Kidney glomerular epithelial cell (primary cell): Measurements from ENCODE around the gene GDPD4.
"Not testable (repeated sequence)": the region's sequence is repeated elsewhere in the genome, so short reads cannot be mapped to it uniquely, and the experiment has no call there.

Experiments used
- DNase-seq: peaks from one replicate; lab custom pipeline; 2025; lab: John Stamatoyannopoulos, UW

GDPD4 gene, protein sequence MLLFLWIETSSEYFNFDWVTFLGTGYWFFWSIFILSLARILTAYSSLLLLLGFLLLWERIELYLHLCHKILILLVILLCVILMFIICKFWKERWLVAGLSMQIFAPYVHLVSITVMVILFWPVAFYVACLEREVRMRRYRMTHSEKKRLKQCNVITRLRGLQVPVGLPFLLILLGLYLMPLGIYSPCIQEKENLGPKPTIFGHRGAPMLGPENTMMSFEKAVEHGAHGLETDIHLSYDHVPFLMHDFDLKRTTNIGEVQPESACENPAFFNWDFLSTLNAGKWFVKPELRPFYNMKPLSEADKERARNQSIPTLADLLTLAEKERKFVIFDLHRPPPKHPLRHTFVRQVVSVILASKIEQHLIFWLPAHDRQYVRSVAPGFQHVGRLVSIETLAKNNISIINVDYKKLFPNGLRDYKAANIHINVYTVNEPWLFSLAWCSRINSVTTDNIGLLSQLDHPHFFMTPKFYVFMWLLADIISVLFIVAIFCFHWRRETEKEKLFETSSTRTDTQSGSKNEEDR

DNA sequence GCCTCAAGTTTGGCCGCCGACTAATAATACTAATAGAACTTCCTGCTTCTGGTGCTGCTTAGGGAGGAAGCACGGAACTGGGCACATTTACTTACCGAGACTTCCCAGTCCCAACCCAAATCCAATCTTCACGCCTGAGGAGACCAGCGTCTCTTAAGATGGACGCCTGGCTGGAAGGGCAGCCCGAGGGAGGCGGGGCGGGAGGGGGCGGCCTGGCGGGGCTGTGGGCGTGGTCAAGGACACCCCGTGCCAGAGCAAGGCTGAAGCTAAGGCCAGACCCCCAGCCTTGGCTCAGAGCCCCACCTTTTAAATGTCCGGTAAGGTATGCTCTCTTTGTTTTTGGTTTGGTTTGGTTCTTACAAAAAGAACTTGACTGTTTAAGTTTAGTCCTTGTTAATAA is at the start of gene GDPD4:
Gene GDPD4 (minus strand): TSS at position 177 of the 400 bp plus-strand sequence. CDS start 16,549 bp downstream, outside the sequence.
- no peak for DNase-seq

DNA sequence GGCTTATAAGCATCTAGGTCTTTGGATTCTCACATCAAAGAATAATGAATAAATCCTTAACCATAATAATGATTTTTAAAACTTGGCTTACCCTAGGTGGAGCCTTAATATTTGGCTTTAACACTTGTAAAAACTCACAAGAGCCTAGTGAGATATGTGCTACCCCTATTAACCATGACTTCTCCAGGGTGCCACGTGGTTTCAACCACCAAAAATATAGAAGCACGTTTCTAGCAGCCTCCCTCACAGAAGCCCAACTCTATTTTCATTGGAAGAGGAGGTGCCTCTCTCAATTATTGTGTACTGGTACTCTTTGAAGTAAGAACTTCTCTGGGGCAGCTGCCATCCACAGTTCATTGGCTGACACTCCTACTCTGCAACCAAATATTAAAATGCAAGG is 46.5 kb upstream of the GDPD4 start:
- DNase-seq, result no peak

DNA sequence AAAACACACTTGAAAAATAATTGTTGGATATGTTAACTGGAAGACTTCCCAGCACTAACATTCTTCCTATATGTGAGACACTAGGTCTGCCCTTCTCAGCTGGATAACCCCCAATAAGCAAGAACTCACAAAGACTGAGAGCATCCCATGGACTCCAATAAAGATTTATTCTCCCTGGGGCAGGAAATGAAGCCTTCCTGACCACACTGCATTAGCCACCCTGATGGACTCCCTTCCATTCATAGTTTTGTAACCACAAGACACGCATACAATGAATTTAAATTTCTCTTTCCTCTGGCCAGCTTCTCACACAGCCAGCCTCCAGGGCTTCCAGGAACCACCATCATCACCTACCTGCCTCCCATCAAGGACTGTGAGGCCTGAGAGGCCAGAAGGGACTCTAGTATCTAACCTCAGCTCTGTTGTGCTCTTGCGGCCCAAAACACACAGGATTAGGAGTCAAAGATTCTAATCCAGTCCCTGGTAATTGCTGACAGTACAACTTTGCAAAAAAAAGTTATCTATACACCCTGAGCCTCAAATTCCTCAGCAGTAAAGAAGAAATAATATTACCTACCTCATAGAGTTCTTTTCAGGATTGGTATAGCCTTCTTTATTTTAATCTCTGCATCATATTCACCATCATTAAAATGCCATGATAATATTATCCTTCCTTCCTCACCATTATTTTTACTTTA is 45.6 kb upstream of the GDPD4 start:
- DNase-seq, result no peak

DNA sequence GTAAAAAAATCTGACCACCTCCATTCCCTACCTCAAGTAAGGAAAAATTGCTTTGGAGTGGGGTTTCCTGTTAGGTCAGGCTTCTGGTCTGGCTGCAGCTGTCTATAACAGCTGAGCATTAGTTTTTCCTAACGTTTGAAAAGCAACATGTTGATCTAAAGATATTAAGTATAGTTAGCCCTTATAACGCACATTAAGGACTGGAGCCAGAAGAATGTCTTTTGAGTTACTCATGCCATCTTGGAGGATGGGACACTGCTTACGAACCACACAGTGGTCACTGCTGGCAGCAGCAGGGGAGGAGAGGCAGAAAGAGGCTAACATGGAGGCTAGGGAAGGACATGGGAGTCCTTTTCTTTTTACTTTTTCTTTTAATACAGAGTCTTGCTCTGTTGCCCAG is 44.1 kb upstream of the GDPD4 start:
- no peak for DNase-seq

DNA sequence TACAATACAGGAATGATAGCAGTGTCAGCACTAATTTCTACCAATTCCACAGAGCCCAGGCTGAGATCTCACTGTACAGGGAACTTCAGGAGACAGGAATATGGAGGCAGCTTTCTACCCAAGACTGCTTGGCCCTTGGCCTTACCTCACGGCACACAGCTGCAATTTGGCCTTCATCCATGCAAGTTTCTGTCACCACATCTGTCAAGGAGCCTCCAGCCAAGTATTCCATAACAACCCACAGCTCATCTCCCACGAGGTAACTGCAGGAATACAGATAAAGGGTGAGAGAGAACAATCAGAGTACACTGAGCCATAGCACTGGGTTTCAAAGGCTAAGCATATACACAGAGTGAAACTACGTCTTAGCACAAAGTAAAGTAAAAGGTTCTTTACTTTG is 39.0 kb upstream of the GDPD4 start:
- DNase-seq, result no peak

DNA sequence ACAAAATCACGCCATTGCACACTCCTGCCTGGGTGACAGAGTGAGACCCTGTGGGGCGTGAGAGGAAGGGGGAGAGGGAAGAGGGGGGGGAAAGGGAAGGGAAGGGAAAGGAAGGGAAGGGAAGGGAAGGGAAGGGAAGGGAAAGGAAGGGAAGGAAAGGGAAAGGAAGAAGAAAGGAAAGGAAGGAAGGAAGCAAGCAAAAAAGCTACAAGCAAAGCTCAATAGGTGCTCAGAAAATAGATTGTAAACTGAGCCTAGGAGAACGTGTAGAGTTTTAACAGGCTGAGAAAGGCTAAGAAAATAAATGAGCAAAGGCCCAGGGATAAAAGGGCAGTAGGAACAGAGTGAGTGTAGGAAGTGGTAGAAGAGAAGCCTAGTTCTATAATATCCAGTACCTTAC is 30.8 kb upstream of the GDPD4 start:
- DNase-seq, result no peak

DNA sequence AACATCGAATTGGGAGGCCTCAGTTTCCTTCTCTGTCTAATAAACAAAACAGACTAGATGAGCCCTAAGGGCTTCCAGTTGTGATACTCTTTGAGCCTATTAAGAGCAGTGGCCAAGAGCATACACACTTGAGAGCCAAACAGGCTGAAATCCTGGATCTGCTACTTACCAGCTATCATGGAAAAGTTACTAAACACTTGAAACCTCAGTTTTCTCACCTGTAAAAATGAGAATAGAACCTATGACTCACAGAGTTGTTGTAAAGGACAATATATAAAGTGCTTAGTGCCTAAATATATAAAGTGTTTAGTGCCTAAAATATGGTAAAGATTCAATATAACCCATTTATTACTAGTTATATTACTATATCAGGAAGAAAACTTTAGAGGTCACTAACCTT is 23.7 kb upstream of the GDPD4 start:
- no peak for DNase-seq

DNA sequence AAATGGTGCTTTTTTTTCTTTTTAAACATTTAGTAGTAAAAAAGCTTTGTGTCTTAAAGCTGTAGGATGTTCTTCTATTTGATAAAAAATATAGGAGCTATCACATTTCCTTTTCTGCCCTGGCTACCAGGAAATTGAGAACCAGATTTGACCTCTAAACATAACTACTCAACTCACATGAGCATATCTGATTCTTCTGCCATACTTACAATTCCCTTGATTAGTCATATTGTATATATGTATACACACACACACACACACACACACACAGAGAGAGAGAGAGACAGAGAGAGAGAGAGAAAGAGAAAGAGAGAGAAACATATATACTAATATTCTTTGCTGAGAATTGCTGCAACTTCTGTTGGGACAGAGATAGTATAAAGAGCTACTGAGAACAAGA is 23.0 kb upstream of the GDPD4 start:
- no peak for DNase-seq

DNA sequence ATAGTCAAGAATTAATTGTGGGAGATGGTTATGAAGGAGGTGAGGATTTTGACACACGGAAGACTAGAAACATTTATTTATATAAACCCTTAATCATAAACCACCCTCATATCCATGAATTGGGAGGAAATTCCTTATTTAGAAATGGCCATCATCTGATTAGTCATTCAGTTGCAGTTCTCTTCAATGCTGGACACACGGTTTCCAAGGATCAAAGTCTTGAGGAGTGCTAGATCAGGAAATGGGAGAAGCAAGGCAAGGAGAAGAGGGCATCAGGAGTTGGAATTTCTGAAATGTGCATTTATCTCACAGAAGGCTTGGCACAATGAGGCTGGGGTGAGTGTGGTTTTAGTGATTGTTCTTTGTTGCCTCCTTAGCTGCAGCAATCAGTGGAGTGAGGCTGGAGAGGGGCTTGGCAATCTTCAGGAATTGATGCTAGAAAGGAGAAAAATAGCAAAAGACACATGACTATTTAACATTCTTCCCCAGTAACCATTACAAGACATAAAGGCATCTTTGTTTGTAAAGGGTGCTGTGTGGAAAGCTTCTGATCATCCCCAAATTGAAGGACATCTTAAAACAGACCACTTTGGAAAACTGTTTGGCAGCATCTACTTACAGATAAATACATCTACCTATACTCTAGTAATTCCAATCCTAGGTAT is 21.6 kb upstream of the GDPD4 start:
- no peak for DNase-seq

DNA sequence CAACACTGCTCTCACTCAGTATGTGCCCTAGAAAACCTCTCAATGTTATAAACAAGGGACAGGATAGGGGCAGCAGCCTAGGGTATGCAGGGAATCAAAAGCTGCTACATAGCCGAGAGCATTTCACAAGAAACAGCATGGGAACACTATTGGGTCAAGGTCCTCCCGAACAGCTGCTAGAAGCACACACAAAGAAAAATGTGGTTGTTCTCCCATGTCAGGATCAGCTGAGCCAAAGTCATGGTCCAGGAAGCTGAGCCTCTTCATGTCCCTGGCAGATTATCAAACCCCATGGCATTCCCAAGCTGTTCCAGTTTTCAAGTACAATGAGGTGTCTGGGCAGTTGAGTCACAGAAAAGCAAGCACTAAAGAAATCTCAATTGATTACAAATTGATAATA is 21.0 kb upstream of the GDPD4 start:
- DNase-seq, result no peak

DNA sequence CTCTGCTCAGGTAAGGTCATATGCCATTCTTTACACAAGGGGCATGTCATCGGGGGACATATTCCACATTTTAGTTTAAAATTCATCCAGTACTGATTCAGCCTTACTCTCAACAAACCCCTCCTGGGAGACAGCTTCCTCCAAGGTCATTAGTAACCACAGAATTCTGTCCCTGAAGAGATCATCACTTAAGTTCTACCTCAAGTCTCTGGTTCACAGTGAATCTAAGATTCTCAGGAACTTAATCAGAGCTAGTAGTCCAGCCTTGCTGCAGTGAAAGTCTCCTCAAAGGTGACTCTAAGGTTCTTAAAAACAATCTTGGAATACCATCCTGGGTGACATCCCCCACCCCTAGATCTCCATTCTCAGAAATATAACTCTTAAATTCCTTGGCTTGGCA is 18.9 kb upstream of the GDPD4 start:
- no peak for DNase-seq

DNA sequence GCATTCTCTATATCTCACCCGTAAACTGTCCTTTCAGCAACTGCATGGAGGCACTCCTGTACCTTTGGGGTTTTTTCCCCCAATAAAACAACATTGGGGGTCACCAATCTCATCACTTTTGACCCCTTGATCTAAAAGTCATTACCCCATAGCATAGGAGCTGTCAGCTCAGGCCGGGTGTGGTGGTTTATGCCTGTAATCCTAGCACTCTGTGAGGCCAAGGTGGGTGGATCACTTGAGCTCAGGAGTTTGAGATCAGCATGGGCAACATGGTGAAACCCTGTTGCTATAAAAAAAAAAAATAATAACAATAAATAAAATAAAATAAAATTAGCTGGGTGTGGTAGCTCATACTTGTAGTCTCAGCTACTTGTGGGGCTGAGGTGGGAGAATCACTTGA is 17.1 kb upstream of the GDPD4 start:
- no peak for DNase-seq

DNA sequence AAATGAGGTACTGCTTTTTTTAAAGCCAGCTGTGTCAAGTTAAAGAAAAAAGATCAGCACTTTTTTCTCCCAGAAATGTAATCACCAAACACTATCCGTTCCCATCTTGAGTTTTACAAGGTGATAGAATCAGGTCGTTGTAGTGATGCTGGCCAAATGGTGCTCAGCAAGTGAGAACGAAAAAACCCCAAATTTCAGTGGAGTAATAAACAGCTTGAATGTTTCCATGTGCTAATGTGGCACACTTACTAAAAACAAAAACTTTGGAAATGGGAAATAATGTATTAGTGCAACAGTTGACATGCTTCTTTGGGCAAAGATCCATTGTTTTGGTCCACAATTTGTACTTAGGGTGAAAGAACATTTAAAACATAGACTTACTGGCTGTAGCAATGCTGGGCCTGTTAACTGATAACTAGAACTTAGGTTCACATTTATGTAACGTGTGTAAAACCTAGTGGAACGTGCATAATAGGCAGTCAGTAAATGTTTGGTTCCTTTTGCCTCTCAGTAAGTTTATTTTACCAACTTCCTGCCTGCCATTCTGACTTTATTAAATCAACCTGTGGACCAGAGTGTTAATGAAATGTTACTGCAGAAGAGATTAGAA is 15.4 kb upstream of the GDPD4 start:
- DNase-seq, result no peak

DNA sequence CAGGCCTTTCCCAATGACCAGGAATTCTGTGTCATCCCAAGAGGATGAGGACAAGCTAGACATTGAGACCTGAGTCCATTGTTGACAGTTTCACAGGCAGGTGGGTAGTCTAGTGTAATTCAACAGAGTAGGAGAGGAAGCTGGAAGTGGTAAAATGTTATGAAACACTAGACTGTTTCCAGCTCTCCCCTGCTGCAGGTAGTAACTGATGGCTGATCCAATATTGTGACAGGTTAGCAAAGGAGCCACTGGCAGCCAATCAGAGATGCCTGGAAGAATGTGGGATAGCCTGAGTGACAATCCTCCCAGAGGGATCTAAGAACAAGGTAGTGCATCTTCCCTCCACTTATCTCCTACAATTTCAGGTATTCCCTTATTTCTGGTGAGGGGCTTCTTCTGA is 10.6 kb upstream of the GDPD4 start:
- no peak for DNase-seq

DNA sequence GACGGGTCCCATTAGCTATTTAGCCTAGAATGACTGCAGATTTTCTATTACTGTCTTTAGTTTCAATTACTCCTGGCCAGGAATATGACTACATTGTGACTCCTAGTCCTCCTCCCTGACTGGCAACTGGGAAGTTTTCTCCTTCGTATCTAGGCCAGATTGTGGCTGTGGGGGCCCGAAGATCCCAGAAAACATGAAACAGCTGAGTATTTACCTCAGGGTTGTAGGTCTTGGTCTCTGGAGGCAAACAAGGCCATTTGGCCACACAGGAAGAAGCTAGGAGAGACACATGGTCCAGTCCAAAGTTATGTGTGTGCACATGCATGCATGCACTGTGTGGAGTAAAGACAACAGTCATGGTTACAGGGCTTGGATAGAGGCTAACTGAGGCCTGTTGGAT is 10.2 kb upstream of the GDPD4 start:
- DNase-seq, result no peak

DNA sequence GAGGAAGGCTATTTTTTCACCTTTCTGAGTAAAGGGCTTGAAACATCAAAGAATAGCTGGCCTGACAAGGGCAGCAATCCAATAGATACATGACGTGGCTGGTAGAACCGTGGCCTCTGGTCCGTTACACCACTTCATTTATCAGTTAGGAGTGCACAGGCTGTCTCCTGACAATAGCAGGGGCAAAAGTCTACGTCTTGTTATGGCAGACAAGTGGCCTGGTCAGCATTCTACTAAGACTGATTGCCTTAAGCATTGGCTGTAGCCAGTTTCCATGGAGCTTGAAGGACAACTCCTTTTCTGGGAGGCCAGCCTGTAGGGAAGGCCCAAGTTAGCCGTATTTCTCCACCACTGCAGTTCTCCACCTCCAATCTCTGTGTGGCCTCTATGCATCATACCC is 9.2 kb upstream of the GDPD4 start:
- DNase-seq, result no peak

DNA sequence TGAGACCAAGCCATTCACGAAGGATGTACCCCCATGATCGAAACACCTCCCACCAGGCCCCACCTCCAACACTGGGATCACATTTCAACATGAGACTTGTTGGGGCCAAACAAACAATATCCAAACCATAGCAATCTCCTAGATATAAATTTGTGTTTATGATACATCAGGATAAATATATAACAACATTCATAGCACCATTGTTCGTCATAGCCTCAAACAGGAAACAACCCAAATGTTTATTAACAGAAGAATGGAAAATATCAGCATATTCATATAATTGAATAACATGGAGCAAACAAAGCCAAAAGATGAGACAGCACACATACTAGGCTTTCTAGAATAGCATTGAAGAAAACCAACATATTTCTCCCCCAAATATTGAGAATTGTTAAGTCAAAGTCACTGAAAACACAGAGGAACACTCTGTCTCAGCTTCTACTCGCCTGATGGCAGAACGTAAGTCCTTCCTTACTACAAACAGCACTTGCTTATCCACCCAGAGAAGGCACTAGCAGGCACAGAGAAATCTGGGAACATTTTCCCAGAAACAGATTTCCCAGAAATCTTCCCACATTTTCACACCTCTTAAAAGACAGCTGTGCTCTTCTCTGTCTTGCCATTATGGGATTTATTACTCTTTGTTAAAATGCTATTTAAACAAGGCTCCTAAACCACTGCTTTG is 8.1 kb upstream of the GDPD4 start:
- DNase-seq, result no peak

DNA sequence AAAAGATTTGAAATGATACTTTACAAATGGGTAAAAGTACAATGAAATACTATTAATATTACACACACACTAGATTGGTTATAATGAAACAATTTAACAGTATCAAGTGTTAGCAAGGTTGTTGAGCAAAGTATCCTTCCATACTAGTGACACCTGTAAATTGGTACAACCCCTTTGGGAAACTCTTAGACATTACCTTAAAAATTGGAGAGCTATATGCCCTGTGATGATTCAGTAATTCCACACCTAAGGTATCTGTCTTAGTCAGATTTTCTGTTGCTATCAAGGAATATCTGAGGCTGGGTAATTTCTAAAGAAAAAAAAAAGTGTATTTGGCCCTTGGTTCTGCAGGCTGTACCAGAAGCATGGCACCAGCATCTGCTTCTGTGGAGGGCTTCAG is 7.4 kb upstream of the GDPD4 start:
- no peak for DNase-seq

DNA sequence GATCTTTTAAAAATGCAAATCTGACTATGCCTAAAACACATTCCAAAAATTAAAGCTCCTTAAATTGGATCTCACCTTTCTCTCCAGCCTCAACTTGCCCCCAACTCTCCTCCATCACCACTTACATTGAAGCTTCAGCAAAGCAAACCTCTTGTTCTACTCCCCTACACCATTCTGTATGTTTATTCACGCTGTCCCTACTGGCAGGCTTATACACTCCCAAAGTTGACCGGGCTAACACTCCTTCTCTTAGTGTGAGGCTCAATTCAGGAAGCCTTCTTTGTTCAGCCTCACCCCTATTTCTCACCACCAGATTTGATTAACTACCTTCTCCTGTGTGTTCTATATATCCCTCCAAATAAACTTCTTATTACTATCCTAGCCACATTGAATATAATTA is 1.8 kb upstream of the GDPD4 start:
- DNase-seq, result no peak

DNA sequence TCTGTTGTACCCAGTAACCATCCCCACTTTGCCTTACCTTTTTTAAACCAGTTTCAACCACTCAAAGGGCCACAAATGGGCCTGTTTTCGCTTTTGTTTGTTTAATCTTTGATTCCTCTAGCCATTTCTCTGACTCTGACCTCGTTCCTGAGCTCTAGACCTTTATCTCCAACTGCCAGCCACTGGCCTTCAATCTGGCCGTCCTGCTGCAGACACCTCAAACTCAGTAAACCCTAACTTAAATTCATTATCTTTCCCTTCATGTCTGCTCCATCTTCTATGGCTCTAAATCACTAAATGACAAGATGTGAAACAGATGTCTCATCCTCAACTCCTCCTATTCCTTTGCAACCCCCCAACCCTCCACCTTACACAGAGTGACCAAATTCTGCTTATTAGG is 1.3 kb upstream of the GDPD4 start:
- DNase-seq, result no peak

DNA sequence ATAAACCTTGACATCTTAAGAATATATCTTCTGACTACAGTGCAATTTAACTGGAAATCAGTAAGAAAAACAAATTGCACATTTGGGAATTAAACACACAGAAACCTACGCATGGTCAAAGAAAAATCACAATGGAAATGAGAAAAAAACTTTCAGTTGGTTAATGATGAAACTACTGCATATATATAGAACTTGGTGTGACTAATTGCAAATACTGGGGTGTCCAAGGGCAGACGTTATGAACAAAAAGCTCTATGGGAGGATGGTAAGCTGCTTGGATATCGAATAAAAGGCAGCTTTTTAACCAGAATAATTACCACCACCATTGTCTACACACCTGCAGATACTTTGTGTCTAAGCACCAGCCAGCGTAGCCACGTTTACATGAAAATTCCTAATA is 791 bp downstream of the GDPD4 start:
- DNase-seq, result no peak

DNA sequence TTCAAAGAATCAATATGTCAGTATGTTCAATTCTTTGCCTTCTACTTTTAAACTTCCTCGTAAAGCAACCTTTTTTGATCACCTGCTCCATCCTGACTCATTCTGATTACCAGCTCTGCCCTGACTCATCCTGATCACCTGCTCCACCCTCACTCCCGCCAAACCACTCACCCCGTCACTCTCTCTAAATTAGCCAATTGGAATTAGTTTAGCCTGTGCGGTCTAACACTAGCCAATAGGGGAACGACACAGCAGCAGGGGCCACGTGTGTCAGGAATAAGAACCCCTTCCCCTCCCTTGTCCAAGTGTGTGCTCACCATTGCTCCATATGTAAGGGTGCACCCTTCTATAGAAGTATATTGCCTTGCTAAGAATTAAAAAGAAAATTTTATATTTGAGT is 1.5 kb downstream of the GDPD4 start:
- not testable (repeated sequence) for DNase-seq
